GM18858 (cell line): ENCODE data around the gene RPTOR.
"Not testable (repeated sequence)": the region's sequence is repeated elsewhere in the genome, so short reads cannot be mapped to it uniquely, and the experiment has no call there.

Experiments used
- ATAC-seq: cut with Tn5 transposase; IDR thresholded peaks from one replicate; pipeline ENCODE4 v1.9.1; 2021; ENCODE audit not compliant: unreplicated experiment

The RPTOR gene

DNA sequence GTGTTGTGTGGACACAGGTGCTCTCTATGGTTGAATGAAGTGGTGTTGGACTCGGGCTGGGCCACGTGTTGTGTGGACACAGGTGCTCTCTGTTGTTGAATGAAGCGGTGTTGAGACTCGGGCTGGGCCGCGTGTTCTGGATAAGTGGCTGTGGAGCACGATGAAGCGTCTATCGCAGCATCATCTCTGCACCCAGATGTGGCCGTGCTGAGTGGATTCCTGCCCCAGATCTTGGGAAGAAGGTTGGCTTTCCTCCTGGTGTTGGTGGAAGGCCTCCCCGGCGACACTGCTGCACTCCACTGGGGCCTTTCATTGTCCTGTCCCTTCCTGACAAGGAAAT is 69.1 kb downstream of the RPTOR start:
- ATAC-seq, result no peak

DNA sequence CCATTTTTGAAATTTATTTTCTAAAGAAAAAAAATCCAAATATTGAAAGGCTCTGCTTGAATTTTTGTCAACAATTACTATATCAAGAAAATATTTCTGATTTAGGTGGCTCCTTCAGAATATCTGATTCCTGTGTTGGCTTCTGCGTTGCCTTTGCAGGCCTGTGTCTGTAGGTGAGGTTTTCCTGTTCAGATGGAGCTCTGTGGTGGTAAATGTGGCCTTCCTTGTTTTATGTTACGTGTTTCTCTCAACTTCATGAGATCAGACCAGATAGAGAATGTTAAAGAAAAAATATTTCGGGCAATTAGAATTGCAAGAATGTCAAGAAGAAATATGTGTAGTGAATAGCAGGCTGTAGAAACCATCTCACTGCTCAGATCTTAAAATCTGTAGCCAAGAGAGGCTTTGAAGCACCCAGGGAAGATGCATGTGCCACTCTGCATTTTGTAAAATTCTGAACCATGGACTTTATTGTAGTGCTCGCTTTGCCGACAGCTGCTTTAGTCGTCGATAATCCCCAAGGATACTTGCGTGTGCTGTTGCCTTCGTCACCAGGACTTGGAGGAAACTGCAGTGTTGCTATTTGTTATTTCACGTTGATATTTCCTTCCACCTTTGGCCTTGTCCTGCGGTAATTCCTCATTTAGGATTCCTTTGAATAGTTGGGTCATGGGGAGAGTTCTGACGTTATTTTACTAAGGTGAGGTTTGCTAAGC is 69.9 kb downstream of the RPTOR start:
- ATAC-seq, result no peak

DNA sequence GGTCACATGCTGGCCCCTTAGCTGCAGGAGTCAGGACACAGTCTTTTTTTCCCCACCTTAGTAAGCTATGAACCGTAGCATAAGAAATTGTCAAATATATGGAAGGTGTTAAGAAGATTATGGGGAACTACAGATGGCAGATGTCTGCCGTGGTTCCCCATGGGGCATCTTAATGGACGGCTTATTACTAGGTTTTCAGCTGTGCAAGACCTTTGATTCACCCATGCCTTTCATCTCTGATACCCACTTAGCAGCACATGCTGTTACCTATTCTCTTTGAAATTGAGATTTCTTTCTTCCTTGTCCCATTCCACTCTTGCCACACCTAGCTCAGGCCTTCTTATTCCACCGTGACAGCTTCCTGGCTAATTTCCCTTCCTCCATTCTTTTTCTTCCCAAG is 70.7 kb downstream of the RPTOR start:
- no peak for ATAC-seq

DNA sequence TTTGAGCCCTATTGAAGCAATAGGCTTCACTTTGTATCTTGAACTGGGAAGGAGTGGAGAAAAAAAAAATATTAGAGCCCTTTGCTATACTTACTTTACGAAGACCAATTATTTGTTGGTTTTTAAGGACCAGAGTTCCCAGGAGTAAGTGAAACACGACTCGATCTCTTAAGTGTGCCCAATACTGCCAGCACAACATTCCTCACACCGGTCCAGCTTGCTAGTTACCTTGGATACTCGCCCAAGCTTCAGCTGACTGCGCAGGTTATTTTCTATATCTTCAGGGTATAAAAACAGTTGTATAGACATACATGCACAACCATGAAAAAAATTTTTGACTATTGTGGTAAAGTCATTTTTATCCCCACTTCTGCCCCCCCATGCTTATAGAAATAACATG is 72.1 kb downstream of the RPTOR start:
- no peak for ATAC-seq

DNA sequence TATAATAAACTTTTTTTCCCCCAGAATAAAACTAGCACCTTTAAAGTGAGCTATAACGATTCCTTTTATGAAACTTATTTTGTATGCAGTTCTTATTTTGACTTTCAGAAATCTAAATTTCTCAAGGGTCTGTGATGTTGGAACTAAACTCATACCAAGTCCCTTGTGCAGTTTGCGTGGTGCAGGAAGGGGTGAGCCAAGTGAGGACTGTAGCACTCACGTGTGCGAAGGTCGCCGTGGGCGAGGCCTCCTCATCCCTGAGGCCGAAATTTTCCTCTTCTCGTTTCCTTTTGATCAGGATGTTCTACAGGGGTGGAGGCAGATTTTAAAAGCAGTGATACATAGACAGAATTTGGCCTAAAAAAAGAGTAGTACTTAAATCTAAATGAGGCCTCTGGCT is 73.7 kb downstream of the RPTOR start:
- no peak for ATAC-seq

DNA sequence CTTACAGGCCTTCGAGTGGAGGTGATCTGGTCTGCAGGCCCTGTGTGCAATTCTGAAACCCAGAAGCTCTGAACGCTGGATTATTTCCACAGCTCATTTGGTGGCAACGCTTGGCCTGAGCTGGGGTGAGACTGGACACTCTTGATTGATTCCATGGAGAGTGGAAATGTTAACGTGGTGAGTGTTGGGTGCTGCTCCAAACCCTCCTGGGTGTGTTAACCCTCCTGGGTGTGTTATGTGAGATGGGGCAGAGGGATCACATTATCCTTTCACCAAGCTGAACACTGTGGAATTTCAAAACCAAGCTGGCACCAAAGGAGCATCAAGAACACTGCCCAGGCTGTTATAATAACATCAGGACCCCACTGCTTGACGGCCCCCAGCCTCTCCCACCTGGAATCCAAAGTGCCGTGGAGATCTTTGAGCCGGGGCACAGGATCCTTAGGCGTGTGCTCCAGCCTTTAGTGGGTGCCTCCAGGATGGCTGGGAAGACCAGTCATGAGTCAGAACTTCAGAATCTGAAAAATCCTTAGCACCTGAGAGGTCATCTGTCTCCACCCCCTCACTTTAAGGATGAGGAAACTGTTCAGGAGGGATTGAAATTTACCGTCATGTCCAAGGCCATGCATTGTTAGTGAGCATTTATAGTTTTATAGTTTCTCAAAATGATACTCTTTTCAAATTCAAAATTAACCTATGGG is 75.0 kb downstream of the RPTOR start:
- no peak for ATAC-seq

DNA sequence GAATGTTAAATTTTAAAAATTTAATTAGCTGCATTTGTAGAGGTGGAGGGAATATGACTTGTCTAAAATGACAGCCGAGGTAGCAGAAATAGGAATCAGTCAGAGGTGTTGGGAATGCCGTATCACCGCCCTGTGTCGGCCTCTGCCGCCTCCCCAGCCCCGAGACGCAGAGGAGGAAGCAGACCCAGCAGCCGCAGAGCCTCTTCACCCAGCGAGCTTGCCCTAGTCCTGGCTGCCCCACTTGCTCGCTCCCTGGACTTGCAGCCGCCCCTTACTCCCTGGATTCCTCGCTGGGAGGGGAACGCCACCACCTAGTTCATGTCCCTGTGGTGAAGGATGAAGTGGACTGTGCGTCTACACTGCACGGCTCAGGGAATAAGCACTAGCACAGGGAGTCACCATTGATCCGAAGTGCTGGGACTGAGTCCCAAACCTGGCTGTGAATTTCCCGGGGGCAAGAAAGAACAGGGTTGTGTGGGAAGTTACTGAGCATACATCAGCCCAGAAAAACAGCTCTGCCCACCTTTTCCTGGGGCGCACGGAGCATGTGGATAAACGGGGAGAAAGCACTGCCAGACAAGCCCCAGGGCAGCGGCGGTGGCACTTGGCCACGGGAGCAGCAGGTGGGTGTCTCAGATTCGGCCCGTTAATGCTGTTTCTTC is 76.8 kb downstream of the RPTOR start:
- ATAC-seq, result no peak

DNA sequence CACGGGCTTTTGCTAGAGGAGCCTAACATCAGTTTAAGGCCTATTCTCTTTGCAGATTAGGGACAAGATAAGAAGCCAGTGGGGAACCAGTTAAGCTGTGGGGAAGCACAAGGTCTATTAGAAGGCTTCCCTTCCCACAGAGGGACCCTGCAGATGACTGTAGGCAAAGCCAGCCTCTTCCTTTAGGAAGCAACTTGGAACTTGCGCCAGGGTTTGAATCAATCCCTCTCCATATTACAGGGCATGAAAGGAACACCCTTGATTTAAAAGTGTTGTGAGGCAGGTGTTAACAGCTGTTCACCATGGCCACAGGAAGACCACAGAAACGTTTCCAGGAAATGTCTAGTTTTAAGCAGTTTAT is 77.3 kb downstream of the RPTOR start:
- ATAC-seq, result no peak

DNA sequence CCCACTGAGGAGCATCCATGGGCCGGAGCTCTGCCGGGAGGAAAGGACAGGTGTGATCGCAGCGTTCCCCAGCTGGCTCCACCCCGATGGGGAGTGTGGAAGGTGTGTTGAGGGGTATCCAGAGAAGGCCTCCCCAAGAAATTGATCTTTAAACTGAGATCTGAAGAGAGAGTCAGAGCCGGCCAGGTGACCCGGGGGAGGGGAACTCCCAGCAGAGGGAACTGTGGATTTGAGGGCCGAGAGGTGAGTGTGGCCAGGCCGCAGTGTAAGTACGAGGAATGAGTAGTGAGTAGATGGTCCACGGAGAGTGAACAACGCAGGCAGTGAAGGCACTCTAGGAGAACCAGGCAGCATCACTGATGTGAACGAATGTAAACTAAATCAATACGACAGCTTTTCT is 80.2 kb downstream of the RPTOR start:
- ATAC-seq, result no peak

DNA sequence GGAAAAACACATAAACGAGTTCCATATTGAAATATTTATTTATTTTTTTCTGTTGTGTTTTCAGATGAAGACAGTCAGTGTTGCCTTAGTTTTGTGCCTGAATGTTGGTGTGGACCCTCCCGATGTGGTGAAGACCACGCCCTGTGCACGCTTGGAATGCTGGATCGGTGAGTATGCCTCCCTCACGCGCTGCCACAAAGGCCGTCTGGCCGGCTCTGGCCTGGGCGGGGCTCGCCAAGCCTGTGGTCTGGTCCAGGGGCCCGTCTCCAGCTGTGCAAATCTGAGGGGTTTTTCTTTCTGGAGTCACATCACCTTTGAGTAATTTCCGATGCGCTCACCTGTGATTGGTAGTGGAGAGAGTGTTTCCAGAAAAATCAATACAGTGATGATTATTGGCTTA is 81.0 kb downstream of the RPTOR start:
- no peak for ATAC-seq

DNA sequence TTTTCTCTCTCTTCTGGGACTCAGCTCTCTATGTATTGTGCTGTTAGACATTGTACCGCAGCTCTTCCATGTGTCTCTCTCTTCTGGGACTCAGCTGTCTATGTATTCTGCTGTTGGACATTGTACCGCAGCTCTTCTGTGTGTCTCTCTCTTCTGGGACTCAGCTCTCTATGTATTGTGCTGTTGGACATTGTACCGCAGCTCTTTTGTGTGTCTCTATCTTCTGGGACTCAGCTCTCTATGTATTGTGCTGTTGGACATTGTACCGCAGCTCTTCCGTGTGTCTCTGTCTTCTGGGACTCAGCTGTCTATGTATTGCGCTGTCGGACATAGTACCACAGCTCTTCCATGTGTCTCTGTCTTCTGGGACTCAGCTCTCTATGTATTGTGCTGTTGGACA is 84.2 kb downstream of the RPTOR start:
- ATAC-seq, result not testable (repeated sequence)

DNA sequence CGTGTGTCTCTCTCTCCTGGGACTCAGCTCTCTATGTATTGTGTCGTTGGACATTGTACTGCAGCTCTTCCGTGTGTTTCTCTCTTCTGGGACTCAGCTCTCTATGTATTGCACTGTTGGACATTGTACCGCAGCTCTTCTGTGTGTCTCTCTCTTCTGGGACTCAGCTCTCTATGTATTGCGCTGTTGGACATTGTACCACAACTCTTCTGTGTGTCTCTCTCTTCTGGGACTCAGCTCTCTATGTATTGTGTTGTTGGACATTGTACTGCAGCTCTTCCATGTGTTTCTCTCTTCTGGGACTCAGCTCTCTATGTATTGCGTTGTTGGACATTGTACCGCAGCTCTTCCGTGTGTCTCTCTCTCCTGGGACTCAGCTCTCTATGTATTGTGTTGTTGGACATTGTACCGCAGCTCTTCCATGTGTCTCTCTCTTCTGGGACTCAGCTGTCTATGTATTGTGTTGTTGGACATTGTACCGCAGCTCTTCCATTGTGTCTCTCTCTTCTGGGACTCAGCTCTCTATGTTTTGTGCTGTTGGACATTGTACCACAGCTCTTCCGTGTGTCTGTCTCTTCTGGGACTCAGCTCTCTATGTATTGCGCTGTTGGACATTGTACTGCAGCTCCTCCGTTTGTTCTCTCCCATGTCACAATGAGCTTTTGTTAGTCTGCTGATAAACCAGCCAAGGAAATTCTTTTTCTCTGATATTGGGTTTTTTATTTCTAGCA is 84.8 kb downstream of the RPTOR start:
- ATAC-seq, result no peak

DNA sequence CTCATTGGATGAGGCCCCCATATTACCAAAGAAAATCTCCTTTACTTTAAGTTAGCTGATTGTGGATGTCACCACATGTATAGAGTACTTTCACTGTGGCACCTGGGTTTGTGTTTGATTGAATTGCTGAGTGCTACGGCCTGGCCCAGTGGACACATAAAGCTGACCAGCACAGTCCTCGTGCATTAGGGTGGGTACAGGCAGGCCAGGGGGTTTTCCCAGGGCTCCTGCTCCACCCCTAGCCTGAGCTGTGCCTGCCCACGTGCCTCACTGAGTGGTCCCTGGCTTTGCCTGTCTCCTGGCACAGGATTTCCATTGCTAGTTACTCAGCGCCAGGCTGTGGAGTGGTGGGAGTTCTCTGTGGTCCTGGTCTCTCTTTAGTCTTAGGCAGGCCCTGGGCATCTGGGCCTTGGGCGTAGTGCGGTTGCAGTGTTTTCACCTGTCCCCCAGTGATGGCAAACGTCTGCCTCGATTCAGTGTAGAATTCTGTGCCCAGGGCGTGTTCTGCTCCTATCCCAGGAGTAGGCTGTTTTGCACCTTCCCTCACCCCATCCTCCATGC is 86.0 kb downstream of the RPTOR start:
- no peak for ATAC-seq

DNA sequence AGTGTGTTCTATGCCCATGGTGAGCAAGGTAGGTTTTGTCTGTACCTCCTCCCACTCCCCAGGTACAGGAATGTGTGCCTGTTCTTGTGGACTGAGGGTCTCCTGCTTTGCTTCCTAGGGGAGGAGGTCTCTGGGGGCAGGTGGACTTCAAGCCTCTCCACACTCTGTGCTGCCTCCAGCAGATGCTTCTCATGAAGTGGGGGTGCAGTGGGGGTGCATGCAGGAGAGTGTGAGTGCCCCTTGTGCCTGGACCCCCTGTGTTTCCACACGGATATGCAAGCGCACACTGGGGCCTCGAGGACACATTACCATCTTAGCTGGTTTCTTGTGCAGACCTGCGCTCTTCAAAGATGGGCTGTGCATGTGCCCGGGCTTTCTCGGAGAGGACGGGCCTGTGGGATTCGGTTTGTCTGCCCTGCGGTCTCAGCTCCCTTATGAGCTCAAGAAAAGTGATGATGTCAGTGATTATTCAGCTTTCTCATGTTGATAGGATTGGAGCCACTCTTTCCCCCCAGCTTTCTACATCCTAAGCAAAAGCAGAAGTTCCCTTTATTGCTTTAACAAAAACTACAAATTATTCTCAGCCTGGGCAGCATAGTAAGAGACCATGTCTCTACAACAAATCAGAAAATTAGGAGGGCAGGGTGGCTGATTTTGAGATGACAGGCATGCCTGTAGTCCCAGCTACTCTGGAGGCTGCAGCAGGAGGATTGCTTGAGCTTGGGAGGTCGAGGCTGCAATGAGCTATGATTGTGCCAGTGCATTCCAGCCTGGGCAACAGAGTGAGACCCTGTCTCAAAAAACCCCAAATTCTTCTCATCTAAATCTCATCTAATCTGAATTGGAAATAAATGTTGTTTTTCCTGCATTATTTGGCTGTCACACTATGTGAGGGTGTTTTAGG is 86.8 kb downstream of the RPTOR start:
- ATAC-seq, result no peak

DNA sequence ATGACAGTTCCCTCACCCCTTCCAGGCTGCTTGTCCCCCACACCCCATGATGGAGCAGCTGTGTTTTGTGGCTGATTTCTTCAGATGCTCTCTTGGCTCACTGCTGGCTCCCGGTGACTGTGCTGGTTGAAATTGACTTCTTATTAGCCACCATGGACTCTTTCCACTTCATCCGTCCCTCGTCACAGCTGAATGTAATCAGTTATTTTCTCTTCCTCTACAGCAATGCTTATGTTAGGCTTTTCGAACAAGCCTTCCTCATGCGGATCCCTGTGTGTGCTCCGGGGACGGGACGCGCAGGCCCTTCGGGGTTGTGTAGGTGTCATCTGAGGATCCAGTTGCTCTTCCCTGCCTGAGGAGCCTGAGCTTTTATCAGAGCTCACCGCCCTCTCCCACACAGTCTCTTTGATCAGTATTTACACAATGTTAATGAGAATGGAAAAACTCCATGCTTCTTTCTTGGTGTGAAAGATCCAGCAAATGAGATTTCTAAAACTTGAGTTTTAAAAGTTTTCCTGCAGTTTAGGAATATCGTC is 87.5 kb downstream of the RPTOR start:
- ATAC-seq, result no peak

DNA sequence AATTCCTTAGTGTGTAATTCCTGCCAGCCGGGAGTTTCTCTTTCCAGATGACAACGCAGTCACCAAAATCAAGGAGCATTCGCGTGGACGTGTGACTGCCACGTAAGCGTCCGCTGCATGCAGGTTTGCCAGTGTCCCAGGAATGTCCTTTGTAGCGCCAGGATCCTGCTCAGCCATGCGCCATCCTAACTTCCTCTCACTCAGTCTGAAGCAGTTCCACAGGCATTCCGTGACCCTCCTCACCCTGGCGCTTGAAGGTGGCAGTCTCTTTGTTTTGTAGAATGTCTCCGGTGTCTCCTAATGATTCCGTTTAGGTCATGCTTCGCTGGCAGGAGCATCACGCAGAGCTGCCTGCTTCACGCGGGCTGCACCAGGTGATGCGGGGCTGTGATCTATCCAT is 88.6 kb downstream of the RPTOR start:
- no peak for ATAC-seq

DNA sequence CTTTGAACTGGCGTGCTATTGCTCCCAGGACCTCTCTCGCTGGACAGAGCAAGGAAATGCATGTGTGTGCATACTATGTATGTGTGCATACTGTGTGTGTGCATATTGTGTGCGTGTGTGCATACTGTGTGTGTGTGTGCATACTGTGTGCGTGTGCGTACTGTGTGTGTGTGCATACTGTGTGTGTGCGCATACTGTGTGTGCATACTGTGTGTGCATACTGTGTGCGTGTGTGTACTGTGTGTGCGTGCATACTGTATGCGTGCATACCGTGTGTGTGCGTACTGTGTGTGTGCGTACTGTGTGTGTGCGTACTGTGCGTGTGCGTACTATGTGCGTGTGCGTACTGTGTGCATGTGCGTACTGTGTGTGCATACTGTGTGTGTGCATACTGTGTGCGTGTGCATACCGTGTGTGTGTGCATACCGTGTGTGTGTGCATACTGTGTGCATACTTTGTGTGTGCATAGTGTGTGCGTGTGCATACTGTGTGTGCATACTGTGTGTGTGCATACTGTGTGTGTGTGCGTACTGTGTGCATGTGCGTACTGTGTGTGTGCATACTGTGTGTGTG is 89.4 kb downstream of the RPTOR start:
- no peak for ATAC-seq

DNA sequence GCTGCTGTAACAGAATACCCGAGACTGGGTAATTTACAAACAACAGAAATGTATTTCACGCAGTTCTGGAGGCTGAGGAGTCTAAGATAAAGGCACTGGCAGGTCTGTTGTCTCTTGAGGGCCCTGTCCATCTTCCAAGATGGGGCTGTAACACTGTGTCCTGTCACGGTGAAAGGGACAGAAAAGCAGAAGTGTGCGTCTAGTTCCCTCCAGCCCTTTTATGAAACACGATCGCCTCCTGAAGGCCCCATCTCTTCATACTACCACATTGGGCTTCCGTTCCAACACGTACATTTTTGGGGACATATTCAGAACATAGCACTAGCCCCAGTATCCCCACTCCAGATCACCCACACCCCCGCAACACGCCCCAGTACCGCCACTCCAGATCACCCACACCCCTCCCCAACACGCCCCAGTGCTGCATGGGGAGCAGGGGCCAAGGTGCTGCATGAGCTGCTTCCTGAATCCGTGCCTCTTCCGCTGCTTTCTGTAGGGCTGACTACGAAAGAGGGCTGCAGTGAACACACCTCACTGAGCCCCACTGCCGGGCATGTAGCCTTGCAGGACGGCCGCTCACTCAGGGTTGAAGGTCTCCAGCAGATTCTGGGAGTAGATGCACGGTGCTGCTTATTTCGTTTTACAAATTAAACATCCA is 91.9 kb downstream of the RPTOR start:
- no peak for ATAC-seq

DNA sequence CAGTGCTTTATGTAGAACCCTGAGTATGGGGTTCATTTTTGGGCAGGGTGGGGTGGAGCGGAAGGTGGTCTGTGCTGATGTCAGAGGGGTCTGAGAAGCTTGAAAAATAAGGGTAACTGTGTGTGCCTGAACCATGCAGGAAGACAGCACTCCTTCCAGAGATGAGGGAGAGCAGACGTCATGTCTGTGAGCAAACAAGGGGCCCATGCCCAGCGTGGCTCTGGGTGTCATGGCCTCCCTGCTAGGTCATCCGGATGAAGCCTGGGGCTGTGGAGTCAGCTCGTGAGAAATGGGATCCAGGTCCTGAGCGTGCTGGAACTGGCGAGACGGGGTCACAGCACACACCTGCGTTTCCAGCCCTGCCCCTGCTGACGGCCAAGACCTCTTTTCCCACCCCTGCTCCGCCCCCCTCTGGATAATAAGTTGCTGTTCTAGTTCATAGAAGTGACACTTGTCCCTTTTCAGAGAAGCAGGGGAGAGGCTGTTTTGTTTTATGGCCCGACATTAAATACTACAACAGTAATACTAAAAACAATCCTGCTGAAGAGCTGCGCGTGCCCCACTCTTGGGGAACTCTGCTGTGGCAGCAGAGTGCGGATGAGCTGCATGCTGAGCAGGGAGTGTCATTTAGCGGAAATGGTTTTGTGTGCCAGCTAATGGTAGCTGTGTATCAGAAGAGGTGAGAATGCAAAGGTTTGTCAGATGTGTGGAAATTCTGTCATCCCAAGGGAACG is 92.6 kb downstream of the RPTOR start:
- ATAC-seq, result no peak
